Stimulated activated CD8-positive, alpha-beta memory T cell treated with anti-CD3 and anti-CD28 coated beads, Interleukin-2, amount 100 ng/mL, for 1 hour (primary cell): ENCODE data around the gene RTKN.
"Not testable (repeated sequence)": the region's sequence is repeated elsewhere in the genome, so short reads cannot be mapped to it uniquely, and the experiment has no call there.

Experiments used
- DNase-seq, 2 donors: peaks; one replicate each; pipeline ENCODE4 v3.0.0-alpha.2; 2020; ENCODE audit warnings: low read depth in 2 of 2

The RTKN gene

DNA sequence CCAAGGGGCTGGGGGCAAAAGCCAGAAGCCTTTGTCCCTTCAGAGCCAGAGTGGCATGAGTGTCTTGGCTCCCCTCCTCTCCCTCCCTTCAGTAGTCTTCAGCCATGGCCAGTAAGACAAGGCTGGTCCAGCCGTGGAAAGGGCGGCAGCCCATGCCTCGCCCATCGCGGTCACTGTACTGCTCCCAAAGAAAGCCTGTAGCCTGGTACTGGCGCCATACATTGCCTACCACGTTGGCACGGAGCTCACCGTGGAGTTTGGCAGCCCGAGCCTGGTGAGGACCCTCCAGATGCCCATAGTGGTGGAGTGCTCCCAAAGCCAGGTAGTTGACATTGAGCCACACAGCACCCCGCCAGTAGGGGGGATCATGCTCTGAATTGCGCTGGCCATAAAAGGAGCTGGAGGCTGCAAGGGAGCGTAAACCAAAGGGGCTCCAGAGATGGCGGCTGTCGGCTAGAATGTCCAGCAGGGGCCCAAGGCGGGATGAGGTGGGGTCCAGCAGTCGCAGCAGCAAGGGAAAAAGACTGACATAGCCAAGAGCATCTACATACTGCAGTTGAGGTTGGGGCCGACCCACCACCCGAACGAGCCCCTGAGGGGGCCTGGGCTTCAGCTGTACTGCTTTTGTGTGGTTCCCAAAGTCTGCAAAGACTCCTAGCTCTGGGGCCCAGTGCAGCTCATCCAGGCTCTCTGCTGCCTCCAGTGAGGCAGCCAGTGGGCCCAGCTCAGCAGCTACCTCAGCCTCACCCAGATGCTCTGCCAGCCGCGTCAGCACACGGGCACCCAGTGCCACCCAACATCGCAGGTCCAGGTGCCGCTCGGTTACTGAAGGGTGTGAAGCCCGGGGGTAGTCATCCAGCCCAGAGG, 19.7 kb upstream of the RTKN start:
- DNase-seq = no peak

DNA sequence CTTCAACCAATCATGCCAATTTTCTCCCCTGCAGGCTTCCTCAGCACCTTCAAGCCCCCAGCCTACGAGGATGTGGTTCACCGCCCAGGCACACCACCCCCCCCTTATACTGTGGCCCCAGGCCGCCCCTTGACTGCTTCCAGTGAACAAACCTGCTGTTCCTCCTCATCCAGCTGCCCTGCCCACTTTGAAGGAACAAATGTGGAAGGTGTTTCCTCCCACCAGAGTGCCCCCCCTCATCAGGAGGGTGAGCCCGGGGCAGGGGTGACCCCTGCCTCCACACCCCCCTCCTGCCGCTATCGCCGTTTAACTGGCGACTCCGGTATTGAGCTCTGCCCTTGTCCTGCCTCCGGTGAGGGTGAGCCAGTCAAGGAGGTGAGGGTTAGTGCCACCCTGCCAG, 18.4 kb upstream of the RTKN start:
- not testable (repeated sequence) for DNase-seq

DNA sequence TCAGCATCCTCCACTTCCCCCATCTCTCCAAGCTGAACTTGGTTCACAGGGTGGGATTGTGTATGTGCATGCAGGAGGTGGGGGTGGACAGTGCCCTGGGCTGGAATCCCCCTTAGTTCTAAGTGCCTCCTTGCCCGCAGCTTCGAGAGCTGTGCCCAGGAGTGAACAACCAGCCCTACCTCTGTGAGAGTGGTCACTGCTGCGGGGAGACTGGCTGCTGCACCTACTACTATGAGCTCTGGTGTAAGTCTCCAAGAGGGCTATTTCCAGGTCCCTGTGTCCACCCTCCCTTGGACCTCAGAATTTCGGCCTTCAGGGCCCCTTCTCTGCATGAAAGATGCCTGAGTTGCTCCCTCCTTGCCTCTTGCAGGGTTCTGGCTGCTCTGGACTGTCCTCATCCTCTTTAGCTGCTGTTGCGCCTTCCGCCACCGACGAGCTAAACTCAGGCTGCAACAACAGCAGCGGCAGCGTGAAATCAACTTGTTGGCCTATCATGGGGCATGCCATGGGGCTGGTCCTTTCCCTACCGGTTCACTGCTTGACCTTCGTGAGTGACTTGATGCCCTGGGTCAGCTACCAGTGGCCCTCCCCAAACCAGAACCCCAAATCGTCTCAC, 17.9 kb upstream of the RTKN start:
- DNase-seq = not testable (repeated sequence)

DNA sequence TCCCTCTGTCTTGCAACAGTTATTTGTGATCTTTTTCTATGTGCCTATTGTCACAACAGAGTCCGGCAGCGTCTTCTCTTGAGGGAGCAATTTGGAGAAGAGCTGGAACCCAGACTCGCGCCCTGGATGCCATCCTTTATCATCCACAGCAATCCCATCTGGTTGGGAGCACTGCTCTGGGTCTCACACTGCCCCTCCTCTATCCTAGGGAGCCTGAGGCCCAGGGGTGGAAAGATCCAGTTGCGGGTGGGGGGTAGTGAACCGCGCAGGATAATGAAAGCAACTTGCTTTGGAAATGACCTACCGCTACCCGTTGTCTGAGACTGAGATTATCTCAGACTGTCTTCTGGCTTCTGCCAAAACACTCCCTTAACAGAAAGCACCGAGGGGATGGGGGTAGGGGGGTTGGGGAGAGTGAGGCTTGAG, 17.2 kb upstream of the RTKN start:
- DNase-seq = no peak

- DNase-seq = peak; percentile 95 to 97
Measured at GRCh38 chr2:74458132-74458937, 16.6 kb upstream of the RTKN start, which contains the start of gene WBP1. Gene WBP1 (plus strand): TSS chr2:74458438. CDS start chr2:74458603, 165 bp downstream.

- DNase-seq = peak; percentile 66 to 70
Measured at GRCh38 chr2:74457549-74458131, 15.9 kb upstream of the RTKN start.

DNA sequence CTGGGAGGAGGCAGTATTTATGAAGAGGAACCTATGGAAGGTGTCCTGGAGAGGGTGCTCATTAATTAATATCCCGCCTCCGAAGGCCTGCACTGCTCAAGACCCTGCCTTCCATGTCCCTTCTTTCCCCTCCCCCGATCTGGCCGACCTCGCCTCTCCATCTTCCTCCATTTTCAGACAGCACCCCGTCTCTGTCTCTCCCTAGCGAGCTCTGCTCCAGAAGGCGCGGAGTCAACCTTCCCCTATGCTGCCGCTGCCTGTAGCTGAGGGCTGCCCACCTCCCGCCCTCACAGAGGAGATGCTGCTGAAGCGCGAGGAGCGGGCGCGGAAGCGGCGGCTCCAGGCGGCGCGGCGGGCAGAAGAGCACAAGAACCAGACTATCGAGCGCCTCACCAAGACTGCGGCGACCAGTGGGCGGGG, 15.4 kb upstream of the RTKN start:
- DNase-seq = no peak

DNA sequence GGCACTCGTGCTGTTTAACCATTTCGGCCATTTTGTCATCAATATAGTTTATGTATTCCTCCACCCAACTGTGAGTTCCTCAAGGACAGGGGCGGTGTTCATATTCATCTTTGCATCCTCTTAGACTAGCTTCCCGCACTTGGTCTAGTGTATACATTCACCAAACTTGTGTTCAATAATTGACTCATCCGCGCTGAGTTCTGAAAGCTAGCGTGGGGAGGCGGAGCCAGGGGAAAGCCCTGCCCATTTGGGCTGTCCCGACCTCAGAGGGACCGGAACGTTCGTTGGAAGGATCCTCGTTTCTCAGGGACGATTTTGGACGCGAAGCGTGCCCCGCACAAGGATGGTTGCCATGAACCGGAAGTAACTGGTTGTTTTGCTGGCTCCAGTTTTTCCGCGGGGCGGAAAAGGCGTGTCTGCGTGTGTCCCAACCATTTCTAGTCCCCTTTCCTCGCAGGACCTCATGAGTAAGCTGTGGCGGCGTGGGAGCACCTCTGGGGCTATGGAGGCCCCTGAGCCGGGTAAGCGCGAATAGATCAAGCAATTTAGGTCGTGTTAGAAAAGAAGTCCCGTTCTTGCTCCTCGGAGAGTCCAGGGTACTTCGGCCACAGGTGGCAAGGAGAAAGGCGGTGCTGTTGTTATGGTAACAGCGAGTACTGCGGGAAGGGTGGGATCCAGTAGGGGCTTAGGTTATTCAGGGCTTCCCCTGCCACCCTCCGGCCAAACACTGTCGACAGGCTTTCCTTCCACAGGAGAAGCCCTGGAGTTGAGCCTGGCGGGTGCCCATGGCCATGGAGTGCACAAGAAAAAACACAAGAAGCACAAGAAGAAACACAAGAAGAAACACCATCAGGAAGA, 13.1 kb upstream of the RTKN start, which contains the start of gene INO80B:
TSS of gene INO80B (plus strand) at position 434 of the 858 bp plus-strand sequence. CDS start at position 464, 30 bp downstream.
- peak; percentile 94 to 95 for DNase-seq

DNA sequence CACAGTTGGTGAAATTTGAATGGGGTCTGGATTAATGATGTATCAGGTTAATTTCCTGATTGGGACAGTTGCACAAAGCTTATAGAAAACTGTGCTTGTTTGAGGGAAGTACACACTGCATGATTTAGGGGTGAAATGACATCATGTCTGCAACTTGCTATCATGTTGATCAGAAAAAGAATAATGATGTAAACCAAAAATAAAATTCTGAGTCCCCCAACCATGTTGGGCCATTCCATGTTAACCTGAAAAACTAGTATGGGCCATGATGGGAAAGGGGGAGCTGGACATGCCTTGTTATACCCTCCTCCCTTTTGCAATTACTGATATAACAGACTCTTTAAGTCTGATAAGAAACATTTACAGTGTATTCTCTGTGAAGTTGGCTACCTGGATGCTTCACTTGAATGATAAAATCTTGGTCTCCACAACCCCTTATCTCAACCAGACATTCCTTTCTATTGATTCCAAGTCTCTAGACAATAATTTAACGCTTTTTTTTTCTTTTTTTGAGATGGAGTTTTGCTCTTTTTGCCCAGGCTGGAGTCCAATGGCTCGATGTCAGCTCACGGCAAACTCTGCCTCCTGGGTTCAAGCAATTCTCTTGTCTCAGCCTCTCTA, 8.9 kb upstream of the RTKN start:
- no peak for DNase-seq

GRCh38 chr2:74448771-74449170, 7.0 kb upstream of the RTKN start:
- no peak for DNase-seq

DNA sequence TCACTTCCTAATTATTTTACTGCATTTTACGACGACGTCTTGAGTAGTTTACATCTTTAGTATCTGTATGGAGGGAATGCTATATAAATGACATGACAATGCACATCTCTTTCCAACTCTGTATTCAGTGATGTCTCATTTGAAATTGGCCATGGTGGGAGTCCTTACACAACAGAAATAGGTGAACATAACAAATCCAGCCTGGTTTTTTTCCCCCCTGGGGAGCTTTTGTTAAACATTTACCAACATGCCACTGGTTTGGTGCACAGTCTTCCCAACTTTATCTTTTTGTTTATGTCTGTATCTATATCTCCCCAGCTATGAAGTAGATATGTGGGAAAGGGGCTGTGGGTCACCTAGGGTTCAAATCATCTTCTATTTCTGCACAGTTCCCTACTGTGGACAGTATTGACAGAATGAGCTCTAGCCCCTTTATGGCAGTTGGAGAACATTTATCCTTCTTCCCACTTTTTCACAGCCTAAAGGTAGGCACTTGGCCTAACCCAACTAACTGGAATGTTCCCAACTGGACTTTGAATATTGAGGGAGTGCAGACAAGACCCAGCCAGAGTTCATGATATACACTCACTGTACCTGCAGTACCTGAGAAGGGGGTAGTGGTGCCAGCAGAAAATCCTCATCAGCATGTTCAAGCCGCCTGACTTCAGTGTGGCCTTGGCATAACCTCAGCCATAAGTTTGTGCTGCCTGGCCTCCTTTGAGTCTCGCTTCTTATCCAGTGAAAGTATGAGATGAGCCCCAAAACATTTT, 5.7 kb upstream of the RTKN start:
- no peak for DNase-seq

- no peak for DNase-seq
Measured at GRCh38 chr2:74444498-74445318, 3.0 kb upstream of the RTKN start.

DNA sequence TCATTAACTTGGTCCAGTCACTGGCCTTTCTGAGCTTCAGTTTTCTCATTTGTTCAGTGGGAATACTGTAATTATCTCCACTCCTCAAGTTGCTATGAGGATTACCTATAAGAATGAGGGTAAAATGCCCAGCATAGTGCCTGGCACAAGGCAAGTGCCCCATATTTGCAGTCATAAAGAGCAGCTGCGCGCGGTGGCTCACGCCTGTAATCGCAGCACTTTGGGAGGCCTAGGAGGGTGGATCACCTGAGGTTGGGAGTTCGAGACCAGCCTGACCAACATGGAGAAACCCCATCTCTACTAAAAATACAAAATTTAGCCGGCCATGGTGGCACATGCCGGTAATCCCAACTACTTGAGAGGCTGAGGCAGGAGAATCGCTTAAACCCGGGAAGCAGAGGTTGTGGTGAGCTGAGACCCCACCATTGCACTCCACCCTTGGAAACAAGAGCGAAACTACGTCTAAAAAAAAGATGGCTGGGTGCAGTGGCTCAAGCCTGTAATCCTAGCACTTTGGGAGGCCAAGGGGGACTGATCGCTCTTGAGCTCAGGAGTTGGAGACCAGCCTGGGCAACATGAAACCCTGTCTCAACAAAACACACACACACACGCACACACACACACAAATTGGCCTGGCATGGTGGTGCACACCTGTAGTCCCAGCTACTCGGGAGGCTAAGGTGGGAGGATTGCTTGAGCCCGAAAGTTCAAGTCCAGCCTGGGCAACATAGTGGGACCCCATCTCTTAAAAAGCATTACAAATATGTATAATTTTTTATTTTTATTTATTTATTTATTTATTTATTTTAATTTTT, 953 bp upstream of the RTKN start:
- DNase-seq = not testable (repeated sequence)

GRCh38 chr2:74441170-74441689, 507 bp downstream of the RTKN start:
- no peak for DNase-seq

DNA sequence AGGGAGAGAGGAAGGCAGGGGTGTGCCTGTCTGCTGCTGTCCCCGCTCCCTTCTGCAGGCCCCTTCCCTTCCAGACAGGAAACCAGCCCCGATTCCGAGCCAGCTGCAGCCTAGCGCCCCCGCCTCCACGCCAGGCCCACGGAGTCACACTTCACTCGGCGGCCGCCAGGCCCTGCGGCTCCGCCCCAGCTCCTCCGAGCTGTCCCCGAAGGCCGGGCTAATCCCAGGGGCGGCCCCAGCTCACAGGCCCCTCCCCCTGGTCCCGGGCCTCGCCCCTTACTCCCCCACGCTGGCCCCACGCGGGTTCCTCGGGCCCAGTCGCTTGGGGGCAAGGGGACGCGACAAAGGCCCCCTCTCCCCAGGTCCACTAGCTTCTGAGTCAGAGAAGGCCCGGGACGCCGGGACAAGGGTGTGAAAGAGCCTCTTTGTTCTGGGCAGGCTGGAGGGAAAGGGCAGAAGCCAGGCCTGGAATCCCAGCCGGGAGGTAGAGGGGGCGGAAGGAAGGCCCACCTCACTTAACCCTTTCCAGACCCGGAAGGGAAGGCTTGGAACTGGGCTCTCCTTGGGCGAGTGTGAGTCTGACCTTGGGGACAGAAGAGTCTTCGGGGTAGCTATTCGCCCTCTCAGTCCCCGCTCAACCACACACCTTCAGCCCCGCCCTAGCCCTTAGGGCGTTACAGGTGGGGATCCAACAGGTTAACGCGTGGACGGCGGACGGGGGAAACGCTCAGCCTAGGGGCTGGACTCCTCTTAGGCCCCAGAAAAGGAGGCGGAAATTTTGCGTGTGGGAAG, 1.2 kb downstream of the RTKN start:
- no peak for DNase-seq

DNA sequence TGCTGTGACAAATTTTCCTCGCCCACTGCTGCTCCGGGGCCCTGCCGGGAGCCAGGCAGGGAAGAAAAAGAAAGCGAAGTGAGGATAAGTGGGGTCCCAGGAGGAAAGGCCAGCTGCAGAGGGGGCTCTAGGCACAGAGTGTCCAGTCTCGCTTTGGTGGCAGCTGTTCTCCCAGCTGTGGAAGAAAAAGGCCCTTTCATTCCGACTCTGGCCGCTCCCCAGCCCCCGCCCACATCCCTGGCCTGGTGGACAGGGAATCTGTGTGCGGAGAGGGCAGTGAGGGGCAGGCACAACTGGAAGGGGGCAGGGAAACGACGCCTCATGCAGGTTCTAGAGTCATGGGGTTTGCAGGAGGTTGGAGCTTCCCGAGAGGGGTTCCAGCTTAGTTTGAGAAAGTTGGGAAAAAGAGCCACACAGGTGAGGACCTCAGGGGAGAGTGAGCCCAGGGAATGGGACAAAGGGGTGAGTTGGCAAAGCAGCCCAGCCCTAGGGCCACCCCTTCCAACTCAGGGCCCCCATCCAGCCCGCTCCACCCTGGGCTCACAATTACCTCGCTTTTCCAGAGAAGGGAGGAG, 1.8 kb downstream of the RTKN start:
- DNase-seq = no peak
